GM23248 (cell line): ENCODE results near the gene RASL11B. TPM values are rescaled to one million over a fixed set of nuclear protein-coding genes. Genes with fewer than 3 reads are reported as not detected.

ENCODE experiments used
- DNase-seq: peaks from one replicate; pipeline ENCODE4 v3.0.0-alpha.2; 2015
- H2AFZ ChIP-seq: fragments of 200-600 bp; sonication (generic); 2 replicates; pipeline ENCODE4 v1.6.1; 2016; ENCODE audit warnings: antibody characterized with exemption
- H3F3A ChIP-seq: fragments of 200-600 bp; sonication (generic); 2 replicates; pipeline ENCODE4 v1.6.1; 2016; ENCODE audit warnings: mild to moderate bottlenecking, antibody characterized with exemption, mixed run types; ENCODE audit not compliant: insufficient read depth
- H3K27ac ChIP-seq: fragments of 200-600 bp; sonication (generic); 2 replicates; pipeline ENCODE4 v1.5.1; 2016; ENCODE audit warnings: mild to moderate bottlenecking
- H3K27me3 ChIP-seq: fragments of 200-600 bp; sonication (generic); replicated peaks from 2 replicates; pipeline ENCODE4 v1.6.1; 2016; ENCODE audit warnings: mild to moderate bottlenecking; ENCODE audit not compliant: insufficient read depth
- H3K36me3 ChIP-seq: fragments of 200-600 bp; sonication (generic); 2 replicates; pipeline ENCODE4 v1.6.1; 2016; ENCODE audit warnings: low read depth, mild to moderate bottlenecking
- H3K4me1 ChIP-seq: fragments of 200-600 bp; sonication (generic); 2 replicates; pipeline ENCODE4 v1.6.1; 2016; ENCODE audit warnings: mild to moderate bottlenecking; ENCODE audit not compliant: insufficient read depth
- H3K4me2 ChIP-seq: fragments of 200-600 bp; sonication (generic); one replicate; pipeline ENCODE4 v1.6.1; 2016; ENCODE audit warnings: mild to moderate bottlenecking; ENCODE audit not compliant: unreplicated experiment
- H3K4me3 ChIP-seq: fragments of 200-600 bp; sonication (generic); 2 replicates; pipeline ENCODE4 v1.5.1; 2016; ENCODE audit warnings: mild to moderate bottlenecking
- H3K79me2 ChIP-seq: fragments of 200-600 bp; sonication (generic); 2 replicates; pipeline ENCODE4 v1.6.1; 2016; ENCODE audit warnings: mild to moderate bottlenecking; ENCODE audit not compliant: insufficient read depth
- H3K9ac ChIP-seq: fragments of 200-600 bp; sonication (generic); 2 replicates; pipeline ENCODE4 v1.6.1; 2016; ENCODE audit warnings: mild to moderate bottlenecking
- H3K9me2 ChIP-seq: fragments of 200-600 bp; sonication (generic); 2 replicates; pipeline ENCODE4 v1.6.1; 2016; ENCODE audit warnings: mixed run types, mild to moderate bottlenecking, moderate library complexity; ENCODE audit not compliant: insufficient read depth
- H3K9me3 ChIP-seq: fragments of 200-600 bp; sonication (generic); one replicate; pipeline ENCODE4 v1.6.1; 2017; ENCODE audit warnings: low read depth
- H4K20me1 ChIP-seq: fragments of 200-600 bp; sonication (generic); 2 replicates; pipeline ENCODE4 v1.6.0; 2016; ENCODE audit not compliant: insufficient read depth
- EZH2 ChIP-seq: fragments of 200-600 bp; sonication (generic); IDR thresholded peaks from 2 replicates; pipeline ENCODE4 v1.6.1; 2018; ENCODE audit warnings: antibody characterized with exemption, mild to moderate bottlenecking; ENCODE audit not compliant: insufficient read depth, poor library complexity, severe bottlenecking
- EZH2phosphoT487 ChIP-seq: fragments of 200-600 bp; sonication (generic); IDR thresholded peaks from 2 replicates; pipeline ENCODE4 v1.6.1; 2018; ENCODE audit warnings: antibody characterized with exemption, moderate library complexity, mild to moderate bottlenecking, low read depth; ENCODE audit not compliant: insufficient read depth
- WGBS, 2 experiments: methylation state at CpG; one replicate each; pipeline ENCODE4 v1.1.6; 2015 to 2017; ENCODE audit warnings: low lambda C conversion rate in 2 of 2, low coverage in 1 of 2; ENCODE audit errors: missing lambda C conversion rate in 2 of 2; 5-methylcytosine and 5-hydroxymethylcytosine counted together
- in situ Hi-C: fragments of 300-500 bp; cut with MboI; formaldehyde crosslinking; loops from 2 replicates; pipeline ENCODE4 v1.15.0; 2020
- polyA plus RNA-seq: library from polyadenylated mRNA; unstranded; fragments of >200 nt; fragmentation: Nextera tagmentation; extraction: Ambion mirVana; gene quantifications from 2 replicates; pipeline ENCODE4 v1.2.1, GENCODE V29; 2016
- total RNA-seq: library from RNA; depleted of rRNA; stranded (reverse); fragments of >200 nt; shearing (Covaris generic); gene quantifications from 2 replicates; pipeline ENCODE4 v1.2.3, GENCODE V29; 2014

RASL11B gene
- total and polyA plus RNA-seq, 2 experiments from 2014 or later: 0.11 TPM; not detected in 1

DNA sequence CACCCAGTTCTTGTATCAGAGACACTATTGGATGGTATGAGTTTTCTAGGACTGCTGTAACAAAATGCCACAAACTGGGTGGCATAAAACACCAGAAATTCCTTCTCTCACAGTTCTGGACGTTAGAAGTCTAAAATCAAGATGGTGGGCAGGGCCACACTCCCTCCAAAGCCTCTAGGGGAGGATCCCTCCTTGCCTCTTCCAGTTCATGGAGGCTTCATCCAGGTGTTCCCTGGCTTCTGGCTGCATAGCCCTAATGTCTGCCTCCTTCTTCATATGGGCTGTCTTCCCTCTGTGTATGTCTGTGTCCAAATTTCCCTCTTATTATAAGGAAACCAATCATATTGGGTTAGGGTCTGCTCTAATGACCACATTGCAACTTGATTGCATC, 38.4 kb upstream of the RASL11B start:
- WGBS, 2 experiments: 6 to 25% methylated on average over 1 of the region's 1 CpG
- TF ChIP-seq EZH2phosphoT487: no peak
- no peak for TF ChIP-seq EZH2
- Histone ChIP-seq H3K79me2 (no peaks in the 10 kb centered on the region), H3F3A (peaks cover 19% of the 10 kb centered on the region), H2AFZ (no peak overlapping the region), H3K9me2 (no peaks in the 10 kb centered on the region), H4K20me1 (no peaks in the 10 kb centered on the region), H3K4me2 (no peak overlapping the region), H3K9ac (no peak overlapping the region), H3K27ac (no peak overlapping the region), H3K9me3 (no peaks in the 10 kb centered on the region), H3K4me3 (no peak overlapping the region), H3K36me3 (no peaks in the 10 kb centered on the region), H3K4me1 (peaks cover 13% of the 10 kb centered on the region), H3K27me3 (no peaks in the 10 kb centered on the region)
- in situ Hi-C loops: no loop called here
- no peak for DNase-seq

GRCh38 chr4:52824270-52824602, 37.9 kb upstream of the RASL11B start:
- no peak for DNase-seq
- Histone ChIP-seq H3K4me2 (no peak overlapping the region), H3K9ac (no peak overlapping the region), H3K27me3 (no peaks in the 10 kb centered on the region), H3K27ac (no peak overlapping the region), H3K4me3 (no peak overlapping the region), H3K9me3 (no peaks in the 10 kb centered on the region), H3K36me3 (no peaks in the 10 kb centered on the region), H3K9me2 (no peaks in the 10 kb centered on the region), H4K20me1 (no peaks in the 10 kb centered on the region), H3K79me2 (no peaks in the 10 kb centered on the region), H3F3A (peaks cover 19% of the 10 kb centered on the region), H2AFZ (no peak overlapping the region), H3K4me1 (peaks cover 13% of the 10 kb centered on the region)
- in situ Hi-C loops: no loop called here
- whole genome bisulfite sequencing, 2 experiments: 96 to 99% methylated on average over 6 of the region's 6 CpGs
- TF ChIP-seq EZH2 (no peak), EZH2phosphoT487 (no peak)

- Histone ChIP-seq H3K9me2 (no peaks in the 10 kb centered on the region), H3K27me3 (no peaks in the 10 kb centered on the region), H3F3A (peaks cover 19% of the 10 kb centered on the region), H4K20me1 (no peaks in the 10 kb centered on the region), H3K9me3 (no peaks in the 10 kb centered on the region), H3K36me3 (no peaks in the 10 kb centered on the region), H3K9ac (no peak overlapping the region), H3K79me2 (no peaks in the 10 kb centered on the region), H3K27ac (no peak overlapping the region), H3K4me1 (peaks cover 13% of the 10 kb centered on the region), H2AFZ (no peak overlapping the region), H3K4me2 (no peak overlapping the region), H3K4me3 (no peak overlapping the region)
- in situ Hi-C loops: no loop called here
- TF ChIP-seq EZH2 (no peak), EZH2phosphoT487 (no peak)
- WGBS, 2 experiments: 62 to 70% methylated on average over 12 of the region's 12 CpGs
- peak; percentile 7 for DNase-seq
Measured at GRCh38 chr4:52824603-52825459, 37.3 kb upstream of the RASL11B start.

GRCh38 chr4:52825460-52826090, 36.5 kb upstream of the RASL11B start:
- Histone ChIP-seq H3K9me3 (no peaks in the 10 kb centered on the region), H3K79me2 (no peaks in the 10 kb centered on the region), H3K4me1 (peaks cover 13% of the 10 kb centered on the region), H3K4me3 (no peak overlapping the region), H3F3A (peaks cover 19% of the 10 kb centered on the region), H3K36me3 (no peaks in the 10 kb centered on the region), H3K4me2 (no peak overlapping the region), H3K27ac (no peak overlapping the region), H2AFZ (no peak overlapping the region), H3K27me3 (no peaks in the 10 kb centered on the region), H3K9me2 (no peaks in the 10 kb centered on the region), H4K20me1 (no peaks in the 10 kb centered on the region), H3K9ac (no peak overlapping the region)
- DNase-seq: peak; percentile 46
- 50 to 62% methylated on average over 3 of the region's 3 CpGs for WGBS, 2 experiments
- TF ChIP-seq EZH2 (no peak), EZH2phosphoT487 (no peak)
- in situ Hi-C loops: no loop called here
